K562 (cell line): ENCODE measurements around the gene CACNA1A. TPM values are rescaled to one million over a fixed set of nuclear protein-coding genes. Genes with fewer than 3 reads are reported as not detected.

Experiments
- ATAC-seq: fragments of 200-7000 bp; cut with Tn5 transposase; 3 replicates; pipeline ENCODE4 v1.9.1; 2020; ENCODE audit warnings: moderate library complexity
- BruUV-seq: library from RNA; stranded (reverse); fragments of 400-500 nt; replicated peaks from 2 replicates; lab custom pipeline; 2021; lab: Mats Ljungman, UMichigan
- CTCF ChIA-PET: fragments of 300-600 bp; formaldehyde crosslinking; extraction: SDS; loops from one replicate; lab custom pipeline; 2021; ENCODE audit warnings: low intra/inter-chr PET ratio; lab: Yijun Ruan, JAX
- POLR2A ChIA-PET: fragments of 300-600, 350-650 bp; sonication (Branson Sonifier 250); formaldehyde crosslinking; extraction: SDS; loops from one replicate; lab custom pipeline; 2021; ENCODE audit warnings: antibody characterized with exemption, inconsistent platforms; lab: Yijun Ruan, JAX
- DNase-seq, 4 experiments: peaks; one replicate each; pipeline versions ENCODE4 v3.0.0 to v3.0.0-alpha.2; 2011 to 2018; ENCODE audit warnings: low spot score in 3 of 4, mixed read lengths in 3 of 4; ENCODE audit errors: extremely low read depth in 1 of 4
- FAIRE-seq: peaks from 2 replicates; lab custom pipeline; 2011; peaks lifted over from hg19 to GRCh38; lab: Jason Lieb, UNC
- H2AFZ ChIP-seq: 2 replicates; pipeline ENCODE4 v1.6.0; 2011; ENCODE audit warnings: low read depth, low read length, control low read depth, inconsistent platforms
- H3K27ac ChIP-seq: fragments of 200-600 bp; 3 replicates; pipeline ENCODE4 v1.8.0; 2011; ENCODE audit warnings: low read depth, mild to moderate bottlenecking, control low read depth, inconsistent platforms, low read length, moderate library complexity, mixed read lengths; ENCODE audit errors: extremely low read depth
- H3K27me3 ChIP-seq, 2 experiments: fragments of 300-600 bp in 1 of 2; 2 replicates in 1 of 2; 3 replicates in 1 of 2; pipeline versions ENCODE4 v1.6.0 to v1.8.0; 2011; ENCODE audit warnings: inconsistent platforms in 2 of 2, low read length in 2 of 2, mild to moderate bottlenecking in 1 of 2, mixed read lengths in 1 of 2, moderate library complexity in 1 of 2; ENCODE audit not compliant: control insufficient read depth in 2 of 2, insufficient read depth in 2 of 2
- H3K36me3 ChIP-seq: fragments of 300-600 bp; 3 replicates; pipeline ENCODE4 v1.8.0; 2011; ENCODE audit warnings: mild to moderate bottlenecking, low read length, inconsistent platforms; ENCODE audit not compliant: control insufficient read depth, insufficient read depth
- H3K4me1 ChIP-seq, 2 experiments: fragments of 200-600 bp in 1 of 2; replicated peaks in 1 of 2; 2 replicates in 1 of 2; 3 replicates in 1 of 2; pipeline versions ENCODE4 v1.5.1 to v1.8.0; 2011; ENCODE audit warnings: inconsistent platforms in 2 of 2, low read length in 2 of 2, mild to moderate bottlenecking in 1 of 2, mixed read lengths in 1 of 2, moderate library complexity in 1 of 2; ENCODE audit not compliant: control insufficient read depth in 2 of 2, insufficient read depth in 2 of 2
- H3K4me2 ChIP-seq: 2 replicates; pipeline ENCODE4 v1.6.1; 2011; ENCODE audit warnings: low read length, control low read depth, inconsistent platforms, mixed read lengths; ENCODE audit not compliant: insufficient read depth
- H3K4me3 ChIP-seq: fragments of 200-600 bp; sonication (generic), shearing (Covaris generic); 2 replicates; pipeline ENCODE4 v1.5.1; 2016; ENCODE audit warnings: control low read depth, inconsistent platforms
- H3K79me2 ChIP-seq: fragments of 200-600 bp; 3 replicates; pipeline ENCODE4 v1.8.0; 2011; ENCODE audit warnings: low read length, inconsistent platforms; ENCODE audit not compliant: control insufficient read depth, insufficient read depth
- H3K9ac ChIP-seq, 2 experiments: 2 replicates each; pipeline versions ENCODE4 v1.6.0 to v1.6.1; 2011; ENCODE audit warnings: low read depth in 2 of 2, low read length in 2 of 2, control low read depth in 1 of 2, inconsistent platforms in 1 of 2, mild to moderate bottlenecking in 1 of 2, mixed read lengths in 1 of 2; ENCODE audit not compliant: insufficient read depth in 1 of 2
- H3K9me1 ChIP-seq: one replicate; pipeline ENCODE4 v1.6.0; 2011; ENCODE audit warnings: inconsistent platforms, mild to moderate bottlenecking, low read length, moderate library complexity; ENCODE audit not compliant: control insufficient read depth, insufficient read depth
- H3K9me3 ChIP-seq: replicated peaks from 2 replicates; pipeline ENCODE4 v1.5.1; 2011; ENCODE audit warnings: low read depth, low read length, inconsistent platforms; ENCODE audit not compliant: control insufficient read depth, insufficient read depth
- H4K20me1 ChIP-seq: replicated peaks from 2 replicates; pipeline ENCODE4 v1.6.1; 2011; ENCODE audit warnings: low read length, inconsistent platforms, mixed read lengths; ENCODE audit not compliant: control insufficient read depth, insufficient read depth
- CBFB ChIP-seq: sonication (generic); formaldehyde crosslinking; IDR thresholded peaks from 2 replicates; pipeline ENCODE4 v1.4.0; 2020; ENCODE audit warnings: mild to moderate bottlenecking, missing genetic modification reagents
- EP300 ChIP-seq: IDR thresholded peaks from 2 replicates; pipeline ENCODE4 v1.6.1; 2012; ENCODE audit warnings: low read length, improper control_type of control experiment
- ETS2 ChIP-seq: IDR thresholded peaks from 2 replicates; pipeline ENCODE4 v1.6.1; 2016; ENCODE audit warnings: borderline replicate concordance, missing genetic modification characterization, mild to moderate bottlenecking, moderate library complexity, missing compliant biosample characterization; ENCODE audit not compliant: poor library complexity, severe bottlenecking
- FOS ChIP-seq: IDR thresholded peaks from 3 replicates; pipeline ENCODE4 v1.6.1; 2011; ENCODE audit not compliant: insufficient read length; ENCODE audit errors: extremely low read depth
- FOSL1 ChIP-seq: fragments of 200-800 bp; sonication (Bioruptor generic); conservative IDR thresholded peaks from 2 replicates; pipeline ENCODE4 v1.6.1; 2016; ENCODE audit warnings: missing genetic modification characterization, missing compliant biosample characterization
- FOXM1 ChIP-seq, 2 experiments: fragments of 450-650 bp in 1 of 2; sonication (generic) in 1 of 2; formaldehyde crosslinking in 1 of 2; IDR thresholded peaks; 2 replicates each; pipeline versions ENCODE4 v1.6.1 to v1.9.0; 2017 to 2022; ENCODE audit warnings: low read depth in 2 of 2, mild to moderate bottlenecking in 2 of 2, missing genetic modification reagents in 1 of 2, moderate library complexity in 1 of 2
- MYNN ChIP-seq, 2 experiments: sonication (generic); formaldehyde crosslinking in 1 of 2; IDR thresholded peaks; 2 replicates each; pipeline versions ENCODE4 v1.5.0 to v1.6.1; 2016 to 2020; ENCODE audit warnings: antibody characterized with exemption in 1 of 2, missing genetic modification reagents in 1 of 2
- RNF2 ChIP-seq: sonication (generic); IDR thresholded peaks from 2 replicates; pipeline ENCODE4 v1.6.1; 2016
- SPI1 ChIP-seq: IDR thresholded peaks from 2 replicates; pipeline ENCODE4 v1.6.1; 2011; ENCODE audit warnings: low read depth, low read length, control low read depth, borderline replicate concordance
- ZNF79 ChIP-seq: fragments of 250-450 bp; sonication (Bioruptor Pico); IDR thresholded peaks from 2 replicates; pipeline ENCODE4 v1.4.0; 2020; ENCODE audit warnings: low read depth, mild to moderate bottlenecking, moderate library complexity
- WGBS: fragments of 100-300 bp; shearing (Covaris generic); methylation state at CpG from one replicate; pipeline ENCODE4 v1.1.6; 2016; ENCODE audit warnings: low coverage, mixed read lengths; ENCODE audit not compliant: insufficient coverage; ENCODE audit errors: missing lambda C conversion rate; 5-methylcytosine and 5-hydroxymethylcytosine counted together
- in situ Hi-C: fragments of 300-500 bp; cut with MboI; formaldehyde crosslinking; loops from 4 replicates; pipeline ENCODE4 v1.15.0; 2018; ENCODE audit warnings: inconsistent platforms, mixed read lengths
- intact Hi-C: fragments of 100-400 bp; cut with micrococcal nuclease; formaldehyde crosslinking; loops from 2 replicates; pipeline ENCODE4 v1.14.2; 2022
- polyA plus RNA-seq, 8 experiments: library from polyadenylated mRNA; depleted of rRNA in 4 of 8; stranded (reverse) in 5 of 8; unstranded in 3 of 8; fragments of >200 nt; fragmentation: Nextera tagmentation in 2 of 8; fragmentation: Illumina TruSeq in 1 of 8; extraction: Ambion mirVana in 2 of 8; extraction: Trizol in 1 of 8; gene quantifications; 2 replicates each; pipeline versions ENCODE4 v1.2.1 to v1.2.3, GENCODE V29; 2011 to 2014; ENCODE audit warnings: inconsistent platforms in 1 of 8, missing spikeins in 1 of 8
- total RNA-seq, 7 experiments: library from RNA; depleted of rRNA in 6 of 7; stranded (reverse); fragments of >200 nt in 6 of 7; fragmentation: Illumina TruSeq in 2 of 7; extraction: Trizol in 2 of 7; gene quantifications; 2 replicates each; pipeline versions ENCODE4 v1.2.1 to v1.2.3, GENCODE V29; 2011 to 2021; ENCODE audit warnings: low replicate concordance in 1 of 7
- TF ChIP-seq, protein P1 (sequence below): fragments of 450-650 bp; IDR thresholded peaks from 2 replicates; pipeline ENCODE4 v1.6.1; 2014; ENCODE audit warnings: low read depth, mild to moderate bottlenecking, moderate library complexity, borderline replicate concordance
- TF ChIP-seq, protein P2 (sequence below): sonication (generic); formaldehyde crosslinking; IDR thresholded peaks from 2 replicates; pipeline ENCODE4 v1.8.0; 2022; ENCODE audit warnings: missing genetic modification reagents, mild to moderate bottlenecking, moderate library complexity, borderline replicate concordance
- TF ChIP-seq, protein P3 (sequence below): fragments of 250-450 bp; sonication (Bioruptor Pico); IDR thresholded peaks from 2 replicates; pipeline ENCODE4 v1.5.0; 2021

The CACNA1A gene
- total and polyA plus RNA-seq, 9 of the 15 experiments (the other 6 are each of a cell fraction or from before 2014, with no cell fraction given), result 0.03 to 0.20 (median 0.09) TPM; not detected in 1

DNA sequence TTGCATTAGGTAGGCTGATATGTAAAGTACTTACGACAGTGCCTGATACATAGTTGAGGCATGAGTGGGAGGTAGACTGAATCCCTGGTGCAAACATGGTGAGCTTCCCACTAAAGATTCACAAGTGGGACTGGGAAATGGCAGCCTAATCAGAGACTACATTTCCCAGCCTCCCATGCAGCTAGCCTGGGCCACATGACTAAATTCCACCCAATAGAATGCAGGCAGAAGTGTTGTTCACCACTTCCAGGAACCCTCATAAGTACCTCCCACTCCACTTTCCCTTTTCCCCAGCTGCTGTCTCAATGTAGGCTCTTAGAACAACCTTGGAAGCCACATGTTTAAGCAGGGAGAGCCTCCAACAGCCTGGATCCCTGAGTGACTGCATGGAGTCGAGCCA lies 104.9 kb downstream of the CACNA1A start:
- Histone ChIP-seq H3K4me2 (peak overlapping the region; percentile 41), H3K27me3 (no peaks in the 10 kb centered on the region), H3K79me2 (no peaks in the 10 kb centered on the region), H4K20me1 (no peaks in the 10 kb centered on the region), H3K9me1 (no peaks in the 10 kb centered on the region), H3K9me3 (peaks cover 8% of the 10 kb centered on the region), H3K9ac (peak overlapping the region in 1 of 2 experiments; percentile 17; a peak in 3 of 4 replicates), H3K36me3 (no peaks in the 10 kb centered on the region), H3K4me3 (no peak overlapping the region), H3K4me1 (peaks cover 13 to 25% of the 10 kb centered on the region in 2 experiments; a peak in 4 of 5 replicates), H2AFZ (peak overlapping the region; percentile 97), H3K27ac (peak overlapping the region; percentile 54)
- intact Hi-C loops, result no loop called here
- BruUV-seq, result no TSS peak
- FAIRE-seq, result peak; percentile 96
- ATAC-seq, result peak; percentile 98
- in situ Hi-C loops, result no loop called here
- CTCF ChIA-PET, result no interaction called here
- WGBS, result 7% methylated on average over 2 of the region's 2 CpGs
- POLR2A ChIA-PET, result interaction anchor here (1.1 kb wide), 1 partner anchor 13 kb away, joined by 3 read pairs; no protein-coding TSS in a partner anchor
- peak; percentile 66 to 88 (median 77) for DNase-seq
- TF ChIP-seq ZNF79 (CRISPR knock-in tag), result no peak
- TF ChIP-seq, protein P1, sequence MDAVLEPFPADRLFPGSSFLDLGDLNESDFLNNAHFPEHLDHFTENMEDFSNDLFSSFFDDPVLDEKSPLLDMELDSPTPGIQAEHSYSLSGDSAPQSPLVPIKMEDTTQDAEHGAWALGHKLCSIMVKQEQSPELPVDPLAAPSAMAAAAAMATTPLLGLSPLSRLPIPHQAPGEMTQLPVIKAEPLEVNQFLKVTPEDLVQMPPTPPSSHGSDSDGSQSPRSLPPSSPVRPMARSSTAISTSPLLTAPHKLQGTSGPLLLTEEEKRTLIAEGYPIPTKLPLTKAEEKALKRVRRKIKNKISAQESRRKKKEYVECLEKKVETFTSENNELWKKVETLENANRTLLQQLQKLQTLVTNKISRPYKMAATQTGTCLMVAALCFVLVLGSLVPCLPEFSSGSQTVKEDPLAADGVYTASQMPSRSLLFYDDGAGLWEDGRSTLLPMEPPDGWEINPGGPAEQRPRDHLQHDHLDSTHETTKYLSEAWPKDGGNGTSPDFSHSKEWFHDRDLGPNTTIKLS, result peak; percentile 46; the same call in 1 of the 2 replicates
- TF ChIP-seq, protein P2, sequence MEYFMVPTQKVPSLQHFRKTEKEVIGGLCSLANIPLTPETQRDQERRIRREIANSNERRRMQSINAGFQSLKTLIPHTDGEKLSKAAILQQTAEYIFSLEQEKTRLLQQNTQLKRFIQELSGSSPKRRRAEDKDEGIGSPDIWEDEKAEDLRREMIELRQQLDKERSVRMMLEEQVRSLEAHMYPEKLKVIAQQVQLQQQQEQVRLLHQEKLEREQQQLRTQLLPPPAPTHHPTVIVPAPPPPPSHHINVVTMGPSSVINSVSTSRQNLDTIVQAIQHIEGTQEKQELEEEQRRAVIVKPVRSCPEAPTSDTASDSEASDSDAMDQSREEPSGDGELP, result peak; percentile 36; the same call in 1 of the 2 replicates
- no peak for TF ChIP-seq FOXM1 (IDR thresholded peaks at IDR 0.05; ENCODE audit: low read depth)
- TF ChIP-seq FOXM1 (CRISPR knock-in tag; IDR thresholded peaks at IDR 0.05; ENCODE audit: low read depth), result no peak
- no peak for TF ChIP-seq ETS2 (tag)
- TF ChIP-seq SPI1, result no peak
- TF ChIP-seq MYNN (IDR thresholded peaks at IDR 0.05), result no peak
- no peak for TF ChIP-seq MYNN (CRISPR knock-in tag; IDR thresholded peaks at IDR 0.05)
- TF ChIP-seq, protein P3, sequence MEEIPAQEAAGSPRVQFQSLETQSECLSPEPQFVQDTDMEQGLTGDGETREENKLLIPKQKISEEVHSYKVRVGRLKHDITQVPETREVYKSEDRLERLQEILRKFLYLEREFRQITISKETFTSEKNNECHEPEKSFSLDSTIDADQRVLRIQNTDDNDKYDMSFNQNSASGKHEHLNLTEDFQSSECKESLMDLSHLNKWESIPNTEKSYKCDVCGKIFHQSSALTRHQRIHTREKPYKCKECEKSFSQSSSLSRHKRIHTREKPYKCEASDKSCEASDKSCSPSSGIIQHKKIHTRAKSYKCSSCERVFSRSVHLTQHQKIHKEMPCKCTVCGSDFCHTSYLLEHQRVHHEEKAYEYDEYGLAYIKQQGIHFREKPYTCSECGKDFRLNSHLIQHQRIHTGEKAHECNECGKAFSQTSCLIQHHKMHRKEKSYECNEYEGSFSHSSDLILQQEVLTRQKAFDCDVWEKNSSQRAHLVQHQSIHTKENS, result no peak
- peak; percentile 40 for TF ChIP-seq FOS
- peak; percentile 41; the same call in 1 of the 2 replicates for TF ChIP-seq FOSL1 (tag)
- 0 out of 2 replicates have a peak, but pooled peaks have one; percentile 20 for TF ChIP-seq CBFB (CRISPR knock-in tag)
- TF ChIP-seq EP300, result no peak
- TF ChIP-seq RNF2, result 0 out of 2 replicates have a peak, but pooled peaks have one; percentile 26
